ENCODE measurements around the gene NPPA. TPM values are rescaled to one million over a fixed set of nuclear protein-coding genes. Genes with fewer than 3 reads are reported as not detected.

NPPA gene
- total RNA-seq, 1 donor, result not detected

Small RNA genes within 50 kb of the gene (small RNA-seq; reads per million reads assigned to genes)
- gene RF02156 (not detected), gene RF02157 (not detected), gene RF02158 (not detected)

Other genes starting within 250 kb of the NPPA start
- 0.27 TPM for gene FBXO2, start 193.4 kb downstream of the NPPA start, total RNA-seq
- 10.5 TPM for gene FBXO44, start 192.9 kb downstream of the NPPA start, total RNA-seq
- 12.4 TPM for gene FBXO6, start 183.6 kb downstream of the NPPA start, total RNA-seq
- gene MAD2L2, start 166.6 kb downstream of the NPPA start, total RNA-seq, result 53.1 TPM
- gene DRAXIN, start 156.1 kb downstream of the NPPA start, total RNA-seq, result 0.27 TPM
- 47.9 TPM for gene AGTRAP, start 111.6 kb downstream of the NPPA start, total RNA-seq
- not detected for gene C1orf167, start 85.6 kb downstream of the NPPA start, total RNA-seq
- 40.9 TPM for gene MTHFR, start 41.8 kb downstream of the NPPA start, total RNA-seq
- 12.7 TPM for gene CLCN6, start 41.6 kb downstream of the NPPA start, total RNA-seq
- gene NPPB, start 11.2 kb upstream of the NPPA start, total RNA-seq, result not detected
- gene KIAA2013, start 78.6 kb upstream of the NPPA start, total RNA-seq, result 77.0 TPM
- gene PLOD1, start 86.9 kb upstream of the NPPA start, total RNA-seq, result 35.5 TPM
- 32.6 TPM for gene MFN2, start 132.7 kb upstream of the NPPA start, total RNA-seq
- 31.2 TPM for gene MIIP, start 171.7 kb upstream of the NPPA start, total RNA-seq
- 0.27 TPM for gene TNFRSF8, start 215.5 kb upstream of the NPPA start, total RNA-seq